ENCODE measurements around the gene CTU1.

Gene CTU1

DNA sequence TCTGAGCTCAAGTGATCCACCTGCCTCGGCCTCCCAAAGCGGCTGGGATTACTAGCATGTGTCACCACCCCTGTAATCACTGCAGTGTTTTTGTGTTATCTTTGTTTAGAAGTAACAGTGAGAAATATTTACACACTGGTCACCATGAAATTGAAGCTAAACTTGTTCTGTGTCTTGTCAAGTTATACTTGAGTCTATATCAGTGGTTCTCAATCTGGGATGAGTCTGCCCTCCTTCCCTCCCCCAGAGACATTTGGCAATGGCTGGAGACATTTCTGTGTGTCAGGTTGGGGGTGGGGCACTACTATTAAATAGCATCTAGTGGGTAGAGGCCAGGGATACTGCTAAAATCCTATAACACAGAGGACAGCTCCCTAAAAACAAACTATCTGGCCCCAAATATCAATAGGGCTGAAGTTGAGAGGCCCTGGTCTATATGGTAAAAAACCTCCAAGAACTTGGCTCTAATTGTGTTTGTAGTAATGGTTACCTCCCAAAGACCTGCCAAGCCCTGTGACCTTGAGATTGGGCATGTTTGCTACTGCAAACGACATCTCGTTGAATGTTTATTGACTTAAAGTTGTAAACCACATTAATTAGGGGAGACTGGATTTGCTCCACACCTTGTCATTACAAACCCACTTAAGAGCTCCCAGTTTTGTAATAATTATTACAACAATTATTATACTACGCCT is 6.9 kb downstream of the CTU1 start:
- Histone ChIP-seq H3K4me1 (ENCODE audit: insufficient read depth, low read length) (no peaks in the 10 kb centered on the region), H3K36me3 (ENCODE audit: insufficient read depth, low read length) (peaks cover 19% of the 10 kb centered on the region), H3K9me3 (ENCODE audit: insufficient read depth, low read depth, low read length) (no peaks in the 10 kb centered on the region), H3K27me3 (ENCODE audit: insufficient read depth, low read length) (no peaks in the 10 kb centered on the region), H3K27ac (ENCODE audit: low read depth, low read length) (no peak overlapping the region), H3K4me3 (ENCODE audit: low read length) (no peak overlapping the region), H3K9ac (ENCODE audit: low read depth, low read length) (no peak overlapping the region)
- WGBS, result 92% methylated on average over 2 of the region's 5 CpGs

GRCh38 chr19:51100601-51101000 is 7.6 kb downstream of the CTU1 start:
- H3K4me3 ChIP-seq (ENCODE audit: low read length), result no peak overlapping the region
- peaks cover 19% of the 10 kb centered on the region for H3K36me3 ChIP-seq (ENCODE audit: insufficient read depth, low read length)
- H3K27me3 ChIP-seq (ENCODE audit: insufficient read depth, low read length), result no peaks in the 10 kb centered on the region
- H3K9ac ChIP-seq (ENCODE audit: low read depth, low read length), result no peak overlapping the region
- 71% methylated on average over 3 of the region's 3 CpGs for WGBS
- no peaks in the 10 kb centered on the region for H3K4me1 ChIP-seq (ENCODE audit: insufficient read depth, low read length)
- no peaks in the 10 kb centered on the region for H3K9me3 ChIP-seq (ENCODE audit: insufficient read depth, low read depth, low read length)
- H3K27ac ChIP-seq (ENCODE audit: low read depth, low read length), result no peak overlapping the region

GRCh38 chr19:51099047-51099382 is 9.2 kb downstream of the CTU1 start:
- H3K36me3 ChIP-seq (ENCODE audit: insufficient read depth, low read length), result peaks cover 19% of the 10 kb centered on the region

GRCh38 chr19:51098365-51099046 is 9.7 kb downstream of the CTU1 start:
- H3K4me1 ChIP-seq (ENCODE audit: insufficient read depth, low read length), result 0 out of 2 replicates have a peak, but pooled peaks cover 3% of the 10 kb centered on the region
- peaks cover 19% of the 10 kb centered on the region for H3K36me3 ChIP-seq (ENCODE audit: insufficient read depth, low read length)
- H3K4me3 ChIP-seq (ENCODE audit: low read length), result no peak overlapping the region; the same call in 1 of the 2 replicates
- H3K27ac ChIP-seq (ENCODE audit: low read depth, low read length), result no peak overlapping the region
- no peaks in the 10 kb centered on the region for H3K27me3 ChIP-seq (ENCODE audit: insufficient read depth, low read length)
- no peak overlapping the region for H3K9ac ChIP-seq (ENCODE audit: low read depth, low read length)
- no peaks in the 10 kb centered on the region for H3K9me3 ChIP-seq (ENCODE audit: insufficient read depth, low read depth, low read length)
- 97% methylated on average over 78 of the region's 78 CpGs for WGBS

More at GRCh38 chr19:51099047-51099382, 9.2 kb downstream of the CTU1 start:
- no peak overlapping the region for H3K27ac ChIP-seq (ENCODE audit: low read depth, low read length)
- no peak overlapping the region; the same call in 1 of the 2 replicates for H3K4me3 ChIP-seq (ENCODE audit: low read length)
- H3K9ac ChIP-seq (ENCODE audit: low read depth, low read length), result no peak overlapping the region
- WGBS, result 95% methylated on average over 22 of the region's 22 CpGs
- H3K4me1 ChIP-seq (ENCODE audit: insufficient read depth, low read length), result 0 out of 2 replicates have a peak, but pooled peaks cover 3% of the 10 kb centered on the region
- no peaks in the 10 kb centered on the region for H3K9me3 ChIP-seq (ENCODE audit: insufficient read depth, low read depth, low read length)
- H3K27me3 ChIP-seq (ENCODE audit: insufficient read depth, low read length), result no peaks in the 10 kb centered on the region

DNA sequence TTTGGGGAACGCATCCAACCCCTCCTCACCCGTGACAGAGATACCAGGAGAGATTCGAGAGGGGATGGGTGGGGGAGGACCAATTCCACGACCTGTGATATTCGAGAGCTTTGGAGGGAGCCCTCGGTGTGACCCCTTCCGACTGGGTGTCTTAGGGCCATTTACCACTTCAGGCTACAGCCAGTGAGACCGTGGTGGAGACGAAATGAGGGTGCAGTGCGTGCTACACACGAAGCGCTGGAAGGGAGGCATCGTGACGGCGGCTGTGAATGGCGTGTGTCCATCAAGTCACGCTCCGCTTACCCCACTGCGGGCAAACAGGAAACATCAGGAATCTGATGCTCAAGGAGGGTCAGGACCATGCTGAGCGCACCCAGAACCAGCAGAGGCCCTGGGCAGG is 10.4 kb downstream of the CTU1 start:
- Histone ChIP-seq H3K9me3 (ENCODE audit: insufficient read depth, low read depth, low read length) (no peaks in the 10 kb centered on the region), H3K9ac (ENCODE audit: low read depth, low read length) (no peak overlapping the region), H3K4me1 (ENCODE audit: insufficient read depth, low read length) (0 out of 2 replicates have a peak, but pooled peaks cover 3% of the 10 kb centered on the region), H3K27ac (ENCODE audit: low read depth, low read length) (no peak overlapping the region), H3K4me3 (ENCODE audit: low read length) (no peak overlapping the region), H3K36me3 (ENCODE audit: insufficient read depth, low read length) (peaks cover 15% of the 10 kb centered on the region), H3K27me3 (ENCODE audit: insufficient read depth, low read length) (no peaks in the 10 kb centered on the region)
- WGBS, result 87% methylated on average over 20 of the region's 20 CpGs

GRCh38 chr19:51097166-51097738 is 11.0 kb downstream of the CTU1 start:
- Histone ChIP-seq H3K4me3 (ENCODE audit: low read length) (no peak overlapping the region), H3K9me3 (ENCODE audit: insufficient read depth, low read depth, low read length) (no peaks in the 10 kb centered on the region), H3K27me3 (ENCODE audit: insufficient read depth, low read length) (no peaks in the 10 kb centered on the region), H3K36me3 (ENCODE audit: insufficient read depth, low read length) (peaks cover 10% of the 10 kb centered on the region), H3K27ac (ENCODE audit: low read depth, low read length) (no peak overlapping the region), H3K4me1 (ENCODE audit: insufficient read depth, low read length) (0 out of 2 replicates have a peak, but pooled peaks cover 3% of the 10 kb centered on the region), H3K9ac (ENCODE audit: low read depth, low read length) (no peak overlapping the region)
- WGBS, result 25% methylated on average over 6 of the region's 8 CpGs

GRCh38 chr19:51096473-51097165 is 11.6 kb downstream of the CTU1 start:
- Histone ChIP-seq H3K9ac (ENCODE audit: low read depth, low read length) (no peak overlapping the region), H3K4me1 (ENCODE audit: insufficient read depth, low read length) (0 out of 2 replicates have a peak, but pooled peaks cover 3% of the 10 kb centered on the region), H3K27me3 (ENCODE audit: insufficient read depth, low read length) (no peaks in the 10 kb centered on the region), H3K4me3 (ENCODE audit: low read length) (no peak overlapping the region), H3K9me3 (ENCODE audit: insufficient read depth, low read depth, low read length) (no peaks in the 10 kb centered on the region), H3K36me3 (ENCODE audit: insufficient read depth, low read length) (peaks cover 8% of the 10 kb centered on the region), H3K27ac (ENCODE audit: low read depth, low read length) (no peak overlapping the region)
- 89% methylated on average over 6 of the region's 6 CpGs for WGBS

DNA sequence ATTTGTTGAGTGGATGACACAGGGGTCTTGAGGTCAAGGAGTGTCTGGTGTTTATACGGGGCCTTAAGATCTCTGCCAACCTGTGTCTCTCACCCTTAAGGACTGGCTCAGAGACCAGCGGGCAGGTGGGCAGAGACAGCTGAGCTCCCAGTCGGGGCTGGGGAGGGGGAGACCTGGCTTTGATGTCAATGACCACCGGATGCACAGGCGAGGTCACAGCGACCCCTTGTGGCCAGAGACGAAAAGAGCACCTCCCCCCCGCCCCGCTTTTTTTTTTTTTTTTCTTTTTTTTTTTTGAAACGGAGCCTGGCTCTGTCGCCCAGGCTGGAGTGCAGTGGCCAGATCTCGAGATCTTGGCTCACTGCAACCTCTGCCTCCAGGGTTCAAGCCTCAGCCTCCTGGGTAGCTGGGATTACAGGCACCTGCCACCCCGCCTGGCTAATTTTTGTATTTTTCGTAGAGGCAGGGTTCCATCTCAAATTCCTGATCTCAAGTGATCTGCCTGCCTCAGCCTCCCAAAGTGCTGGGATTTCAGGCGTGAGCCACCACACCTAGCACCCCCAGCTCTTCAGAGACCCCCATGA is 13.4 kb downstream of the CTU1 start:
- Histone ChIP-seq H3K9me3 (ENCODE audit: insufficient read depth, low read depth, low read length) (no peaks in the 10 kb centered on the region), H3K9ac (ENCODE audit: low read depth, low read length) (no peak overlapping the region), H3K4me1 (ENCODE audit: insufficient read depth, low read length) (0 out of 2 replicates have a peak, but pooled peaks cover 3% of the 10 kb centered on the region), H3K36me3 (ENCODE audit: insufficient read depth, low read length) (no peaks in the 10 kb centered on the region), H3K4me3 (ENCODE audit: low read length) (no peak overlapping the region), H3K27me3 (ENCODE audit: insufficient read depth, low read length) (no peaks in the 10 kb centered on the region), H3K27ac (ENCODE audit: low read depth, low read length) (no peak overlapping the region)
- 23% methylated on average over 15 of the region's 15 CpGs for WGBS

GRCh38 chr19:51093510-51094345 is 14.5 kb downstream of the CTU1 start:
- no peak overlapping the region for H3K9ac ChIP-seq (ENCODE audit: low read depth, low read length)
- no peak overlapping the region for H3K27ac ChIP-seq (ENCODE audit: low read depth, low read length)
- WGBS, result 84% methylated on average over 22 of the region's 22 CpGs

GRCh38 chr19:51093101-51093500 is 15.1 kb downstream of the CTU1 start:
- no peaks in the 10 kb centered on the region for H3K9me3 ChIP-seq (ENCODE audit: insufficient read depth, low read depth, low read length)
- WGBS, result 94% methylated on average over 8 of the region's 8 CpGs
- H3K27me3 ChIP-seq (ENCODE audit: insufficient read depth, low read length), result no peaks in the 10 kb centered on the region
- no peaks in the 10 kb centered on the region for H3K36me3 ChIP-seq (ENCODE audit: insufficient read depth, low read length)
- no peak overlapping the region for H3K4me3 ChIP-seq (ENCODE audit: low read length)
- no peak overlapping the region for H3K9ac ChIP-seq (ENCODE audit: low read depth, low read length)
- H3K27ac ChIP-seq (ENCODE audit: low read depth, low read length), result no peak overlapping the region
- 0 out of 2 replicates have a peak, but pooled peaks cover 3% of the 10 kb centered on the region for H3K4me1 ChIP-seq (ENCODE audit: insufficient read depth, low read length)

More at GRCh38 chr19:51093510-51094345, 14.5 kb downstream of the CTU1 start:
- Histone ChIP-seq H3K4me1 (ENCODE audit: insufficient read depth, low read length) (0 out of 2 replicates have a peak, but pooled peaks cover 3% of the 10 kb centered on the region), H3K27me3 (ENCODE audit: insufficient read depth, low read length) (no peaks in the 10 kb centered on the region), H3K4me3 (ENCODE audit: low read length) (no peak overlapping the region), H3K9me3 (ENCODE audit: insufficient read depth, low read depth, low read length) (no peaks in the 10 kb centered on the region), H3K36me3 (ENCODE audit: insufficient read depth, low read length) (no peaks in the 10 kb centered on the region)

Measured in HUES64 (cell line).